GM20431 (cell line): Measurements from ENCODE around the gene COL23A1.

Source experiments
- in situ Hi-C: fragments of 300-500 bp; cut with MseI, MboI; formaldehyde crosslinking; loops from one replicate; pipeline ENCODE4 v1.15.0; 2020; ENCODE audit warnings: low sequenced_read_pairs; ENCODE audit not compliant: unreplicated experiment

COL23A1 gene

GRCh38 chr5:178286226-178287090 is 303.7 kb downstream of the COL23A1 start:
- in situ Hi-C loops: loop anchor here (25.0 kb wide), 1 partner anchor 1201 kb away; no protein-coding TSS in a partner anchor

GRCh38 chr5:178285399-178286225 is 304.6 kb downstream of the COL23A1 start:
- in situ Hi-C loops: loop anchor here (25.0 kb wide), 1 partner anchor 1202 kb away; no protein-coding TSS in a partner anchor

- in situ Hi-C loops: loop anchor here (25.0 kb wide), 1 partner anchor 1202 kb away; no protein-coding TSS in a partner anchor
Measured at GRCh38 chr5:178284996-178285395, 305.2 kb downstream of the COL23A1 start.

- in situ Hi-C loops: loop anchor here (25.0 kb wide), 1 partner anchor 1203 kb away; no protein-coding TSS in a partner anchor
Measured at GRCh38 chr5:178284093-178284675, 306.0 kb downstream of the COL23A1 start.

- in situ Hi-C loops: loop anchor here (25.0 kb wide), 1 partner anchor 1204 kb away; no protein-coding TSS in a partner anchor
Measured at GRCh38 chr5:178283520-178283919, 306.7 kb downstream of the COL23A1 start.

GRCh38 chr5:178282391-178282790 is 307.8 kb downstream of the COL23A1 start:
- in situ Hi-C loops: loop anchor here (25.0 kb wide), 1 partner anchor 1205 kb away; no protein-coding TSS in a partner anchor

GRCh38 chr5:178281331-178281730 is 308.9 kb downstream of the COL23A1 start:
- in situ Hi-C loops: loop anchor here (25.0 kb wide), 1 partner anchor 1206 kb away; no protein-coding TSS in a partner anchor

GRCh38 chr5:178280631-178281030 is 309.6 kb downstream of the COL23A1 start:
- in situ Hi-C loops: loop anchor here (25.0 kb wide), 1 partner anchor 1207 kb away; no protein-coding TSS in a partner anchor

GRCh38 chr5:178279723-178280438 is 310.3 kb downstream of the COL23A1 start:
- in situ Hi-C loops: loop anchor here (25.0 kb wide), 1 partner anchor 1207 kb away; no protein-coding TSS in a partner anchor

GRCh38 chr5:178279026-178279722 is 311.0 kb downstream of the COL23A1 start:
- in situ Hi-C loops: loop anchor here (25.0 kb wide), 1 partner anchor 1208 kb away; no protein-coding TSS in a partner anchor

- in situ Hi-C loops: loop anchor here (25.0 kb wide), 1 partner anchor 1209 kb away; no protein-coding TSS in a partner anchor
Measured at GRCh38 chr5:178278358-178279023, 311.7 kb downstream of the COL23A1 start.

- in situ Hi-C loops: loop anchor here (25.0 kb wide), 1 partner anchor 1209 kb away; no protein-coding TSS in a partner anchor
Measured at GRCh38 chr5:178277866-178278265, 312.3 kb downstream of the COL23A1 start.

GRCh38 chr5:178277346-178277745 is 312.8 kb downstream of the COL23A1 start:
- in situ Hi-C loops: loop anchor here (25.0 kb wide), 1 partner anchor 1210 kb away; no protein-coding TSS in a partner anchor

GRCh38 chr5:178274781-178275537 is 315.2 kb downstream of the COL23A1 start:
- in situ Hi-C loops: loop anchor here (25.0 kb wide), 1 partner anchor 1212 kb away; no protein-coding TSS in a partner anchor

- in situ Hi-C loops: no loop called here
Measured at GRCh38 chr5:178273665-178274541, 316.3 kb downstream of the COL23A1 start.

- in situ Hi-C loops: no loop called here
Measured at GRCh38 chr5:178273041-178273440, 317.2 kb downstream of the COL23A1 start.
